Measurements from ENCODE around the gene SETD6.

SETD6 gene

DNA sequence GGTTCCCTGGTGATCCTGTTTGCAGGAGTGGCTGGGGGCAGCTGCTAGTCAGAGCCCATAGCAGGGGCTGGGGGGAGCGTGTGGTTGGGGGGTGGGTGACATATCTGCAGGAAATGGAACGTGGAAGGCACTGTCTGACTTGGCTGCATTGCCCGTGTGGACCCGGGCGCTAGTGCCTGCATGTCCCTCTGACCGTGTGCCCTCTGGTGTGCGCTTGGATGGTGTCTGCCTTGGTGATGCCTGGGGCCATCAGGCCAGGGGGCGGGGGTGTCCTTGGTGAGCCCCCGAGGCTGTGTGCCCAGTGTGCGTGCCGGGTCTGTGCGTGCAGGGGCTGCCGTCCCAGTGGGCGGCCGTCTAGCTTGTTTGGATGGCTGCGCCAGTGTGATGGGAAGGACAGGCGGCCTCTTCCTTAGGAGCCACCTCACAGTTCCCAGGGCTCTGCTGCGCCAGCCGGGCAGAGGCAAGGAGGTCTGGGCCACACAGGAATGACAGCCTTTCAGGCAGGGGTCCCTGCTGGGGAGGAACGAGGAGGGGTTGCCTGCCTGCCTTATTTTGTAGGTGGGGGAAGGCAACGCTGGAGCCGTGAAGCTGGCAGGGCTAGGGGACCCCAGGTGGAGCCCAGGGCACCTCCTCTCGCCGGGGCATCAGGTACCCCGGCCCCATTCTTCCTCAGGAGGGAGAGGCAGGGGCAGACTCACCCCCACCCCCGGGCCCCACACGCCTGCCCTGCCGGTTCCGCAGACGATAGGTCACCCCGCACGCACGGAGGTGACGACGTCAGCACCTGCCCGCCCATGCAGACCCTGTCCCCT is 14.7 kb upstream of the SETD6 start:
- Histone ChIP-seq H3F3A (ENCODE audit: low read depth) (no peaks in the 10 kb centered on the region), H3K9me2 (replicated peaks; ENCODE audit: low read depth, low read length) (no peaks in the 10 kb centered on the region), H3K79me2 (ENCODE audit: insufficient read depth, low read length) (no peaks in the 10 kb centered on the region), H3K9ac (ENCODE audit: low read depth, low read length, poor library complexity, severe bottlenecking) (no peak overlapping the region), H3K27me3 (ENCODE audit: insufficient read depth, low read length, poor library complexity, severe bottlenecking) (no peaks in the 10 kb centered on the region), H3K4me1 (ENCODE audit: insufficient read depth, low read length, poor library complexity, severe bottlenecking) (no peaks in the 10 kb centered on the region), H3K9me3 (ENCODE audit: insufficient read depth, low read depth, low read length) (no peaks in the 10 kb centered on the region), H3K36me3 (ENCODE audit: insufficient read depth, low read length) (no peaks in the 10 kb centered on the region), H4K20me1 (ENCODE audit: insufficient read depth, low read length, poor library complexity, severe bottlenecking) (no peaks in the 10 kb centered on the region), H2AFZ (ENCODE audit: low read length) (no peak overlapping the region), H3K4me3 (ENCODE audit: low read length, poor library complexity, severe bottlenecking) (no peak overlapping the region), H3K4me2 (ENCODE audit: low read depth, low read length, poor library complexity, severe bottlenecking) (no peak overlapping the region)
- TF ChIP-seq, protein P1, sequence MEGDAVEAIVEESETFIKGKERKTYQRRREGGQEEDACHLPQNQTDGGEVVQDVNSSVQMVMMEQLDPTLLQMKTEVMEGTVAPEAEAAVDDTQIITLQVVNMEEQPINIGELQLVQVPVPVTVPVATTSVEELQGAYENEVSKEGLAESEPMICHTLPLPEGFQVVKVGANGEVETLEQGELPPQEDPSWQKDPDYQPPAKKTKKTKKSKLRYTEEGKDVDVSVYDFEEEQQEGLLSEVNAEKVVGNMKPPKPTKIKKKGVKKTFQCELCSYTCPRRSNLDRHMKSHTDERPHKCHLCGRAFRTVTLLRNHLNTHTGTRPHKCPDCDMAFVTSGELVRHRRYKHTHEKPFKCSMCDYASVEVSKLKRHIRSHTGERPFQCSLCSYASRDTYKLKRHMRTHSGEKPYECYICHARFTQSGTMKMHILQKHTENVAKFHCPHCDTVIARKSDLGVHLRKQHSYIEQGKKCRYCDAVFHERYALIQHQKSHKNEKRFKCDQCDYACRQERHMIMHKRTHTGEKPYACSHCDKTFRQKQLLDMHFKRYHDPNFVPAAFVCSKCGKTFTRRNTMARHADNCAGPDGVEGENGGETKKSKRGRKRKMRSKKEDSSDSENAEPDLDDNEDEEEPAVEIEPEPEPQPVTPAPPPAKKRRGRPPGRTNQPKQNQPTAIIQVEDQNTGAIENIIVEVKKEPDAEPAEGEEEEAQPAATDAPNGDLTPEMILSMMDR (conservative IDR thresholded peaks at IDR 0.05; ENCODE audit: low read length) = no peak
- no peak for TF ChIP-seq EZH2phosphoT487 (IDR thresholded peaks at IDR 0.05; ENCODE audit: borderline replicate concordance)

GRCh38 chr16:58501242-58502131 is 13.8 kb upstream of the SETD6 start:
- Histone ChIP-seq H4K20me1 (ENCODE audit: insufficient read depth, low read length, poor library complexity, severe bottlenecking) (no peaks in the 10 kb centered on the region), H3K9ac (ENCODE audit: low read depth, low read length, poor library complexity, severe bottlenecking) (no peak overlapping the region), H3K9me3 (ENCODE audit: insufficient read depth, low read depth, low read length) (no peaks in the 10 kb centered on the region), H3K27me3 (ENCODE audit: insufficient read depth, low read length, poor library complexity, severe bottlenecking) (no peaks in the 10 kb centered on the region), H3K36me3 (ENCODE audit: insufficient read depth, low read length) (no peaks in the 10 kb centered on the region), H3K4me1 (ENCODE audit: insufficient read depth, low read length, poor library complexity, severe bottlenecking) (no peaks in the 10 kb centered on the region), H3F3A (ENCODE audit: low read depth) (no peaks in the 10 kb centered on the region), H3K4me3 (ENCODE audit: low read length, poor library complexity, severe bottlenecking) (no peak overlapping the region), H3K4me2 (ENCODE audit: low read depth, low read length, poor library complexity, severe bottlenecking) (no peak overlapping the region), H3K79me2 (ENCODE audit: insufficient read depth, low read length) (no peaks in the 10 kb centered on the region), H2AFZ (ENCODE audit: low read length) (no peak overlapping the region), H3K9me2 (replicated peaks; ENCODE audit: low read depth, low read length) (no peaks in the 10 kb centered on the region)
- TF ChIP-seq, protein P1 (conservative IDR thresholded peaks at IDR 0.05; ENCODE audit: low read length) = no peak
- no peak for TF ChIP-seq EZH2phosphoT487 (IDR thresholded peaks at IDR 0.05; ENCODE audit: borderline replicate concordance)

GRCh38 chr16:58502217-58502921 is 12.9 kb upstream of the SETD6 start:
- H3K9me3 ChIP-seq (ENCODE audit: insufficient read depth, low read depth, low read length) = no peaks in the 10 kb centered on the region
- no peaks in the 10 kb centered on the region for H4K20me1 ChIP-seq (ENCODE audit: insufficient read depth, low read length, poor library complexity, severe bottlenecking)
- H3K9me2 ChIP-seq (replicated peaks; ENCODE audit: low read depth, low read length) = no peaks in the 10 kb centered on the region
- H3K79me2 ChIP-seq (ENCODE audit: insufficient read depth, low read length) = no peaks in the 10 kb centered on the region
- TF ChIP-seq, protein P1 (conservative IDR thresholded peaks at IDR 0.05; ENCODE audit: low read length) = no peak
- no peak for TF ChIP-seq EZH2phosphoT487 (IDR thresholded peaks at IDR 0.05; ENCODE audit: borderline replicate concordance)
- H3K4me3 ChIP-seq (ENCODE audit: low read length, poor library complexity, severe bottlenecking) = no peak overlapping the region
- no peaks in the 10 kb centered on the region for H3K36me3 ChIP-seq (ENCODE audit: insufficient read depth, low read length)
- no peaks in the 10 kb centered on the region for H3K27me3 ChIP-seq (ENCODE audit: insufficient read depth, low read length, poor library complexity, severe bottlenecking)
- no peaks in the 10 kb centered on the region for H3K4me1 ChIP-seq (ENCODE audit: insufficient read depth, low read length, poor library complexity, severe bottlenecking)
- H2AFZ ChIP-seq (ENCODE audit: low read length) = no peak overlapping the region
- no peaks in the 10 kb centered on the region for H3F3A ChIP-seq (ENCODE audit: low read depth)
- no peak overlapping the region for H3K9ac ChIP-seq (ENCODE audit: low read depth, low read length, poor library complexity, severe bottlenecking)
- no peak overlapping the region for H3K4me2 ChIP-seq (ENCODE audit: low read depth, low read length, poor library complexity, severe bottlenecking)

All from Loucy (cell line).